Panc1 (cell line): ENCODE measurements around the gene SH3GL1. TPM values are rescaled to one million over a fixed set of nuclear protein-coding genes. Genes with fewer than 3 reads are reported as not detected.

Experiments
- ATAC-seq: fragments of 200-7000 bp; cut with Tn5 transposase; 2 replicates; pipeline ENCODE4 v1.9.1; 2020; ENCODE audit warnings: mild to moderate bottlenecking, moderate library complexity
- BruUV-seq: library from RNA; stranded (reverse); fragments of 400-500 nt; replicated peaks from 2 replicates; lab custom pipeline; 2021; lab: Mats Ljungman, UMichigan
- CTCF ChIA-PET: fragments of 300-600 bp; sonication (Branson Sonifier 250); formaldehyde crosslinking; loops from one replicate; lab custom pipeline; 2022; ENCODE audit warnings: antibody characterized with exemption; lab: Charles Lee
- POLR2A ChIA-PET: fragments of 300-600 bp; sonication (Branson Sonifier 250); formaldehyde crosslinking; loops from one replicate; lab custom pipeline; 2022; ENCODE audit warnings: antibody characterized with exemption; lab: Charles Lee
- DNase-seq: peaks from one replicate; pipeline ENCODE4 v3.0.0-alpha.2; 2010; ENCODE audit warnings: low read depth, low spot score
- H3K27ac ChIP-seq: 2 replicates; pipeline ENCODE4 v1.5.1; 2011; ENCODE audit warnings: mild to moderate bottlenecking, low read length, inconsistent platforms
- H3K27me3 ChIP-seq: fragments of 200-500 bp; sonication (Bioruptor generic); 2 replicates; pipeline ENCODE4 v1.6.0; 2014; ENCODE audit warnings: low read length, inconsistent platforms; ENCODE audit not compliant: control insufficient read depth, insufficient read depth
- H3K36me3 ChIP-seq: fragments of 200-500 bp; sonication (Bioruptor generic); 2 replicates; pipeline ENCODE4 v1.5.1; 2014; ENCODE audit warnings: inconsistent platforms, mild to moderate bottlenecking, low read length, moderate library complexity; ENCODE audit not compliant: control insufficient read depth, insufficient read depth
- H3K4me1 ChIP-seq: 2 replicates; pipeline ENCODE4 v1.5.1; 2011; ENCODE audit warnings: inconsistent platforms, mild to moderate bottlenecking, low read length, moderate library complexity; ENCODE audit not compliant: control insufficient read depth, insufficient read depth
- H3K4me3 ChIP-seq, 2 experiments: 2 replicates each; pipeline ENCODE4 v1.5.1; 2011 to 2012; ENCODE audit warnings: low read depth in 2 of 2, low read length in 2 of 2, mild to moderate bottlenecking in 2 of 2, inconsistent platforms in 1 of 2, moderate library complexity in 1 of 2
- H3K9me3 ChIP-seq: fragments of 200-500 bp; sonication (Bioruptor generic); 2 replicates; pipeline ENCODE4 v1.5.1; 2014; ENCODE audit warnings: low read depth, mild to moderate bottlenecking, inconsistent platforms, low read length, moderate library complexity; ENCODE audit not compliant: control insufficient read depth, insufficient read depth
- CTCF ChIP-seq: fragments of 450-650 bp; IDR thresholded peaks from 2 replicates; pipeline ENCODE4 v1.5.1; 2017; ENCODE audit warnings: mild to moderate bottlenecking
- POLR2AphosphoS5 ChIP-seq: IDR thresholded peaks from 2 replicates; pipeline ENCODE4 v1.6.1; 2012; ENCODE audit warnings: mild to moderate bottlenecking, low read depth, low read length, moderate library complexity
- REST ChIP-seq, 2 experiments: IDR thresholded peaks; 2 replicates each; pipeline ENCODE4 v1.6.1; 2011 to 2012; ENCODE audit warnings: low read depth in 2 of 2, control low read depth in 1 of 2, low read length in 1 of 2, mild to moderate bottlenecking in 1 of 2, moderate library complexity in 1 of 2; ENCODE audit not compliant: insufficient read depth in 1 of 2
- SIN3A ChIP-seq: IDR thresholded peaks from 2 replicates; pipeline ENCODE4 v1.6.1; 2012; ENCODE audit warnings: low read depth, mild to moderate bottlenecking, low read length, moderate library complexity, borderline replicate concordance; ENCODE audit not compliant: insufficient read depth
- TCF7L2 ChIP-seq: IDR thresholded peaks from 2 replicates; pipeline ENCODE4 v1.6.1; 2011; ENCODE audit warnings: mild to moderate bottlenecking, low read depth, low read length, inconsistent platforms
- in situ Hi-C: cut with HindIII; loops from 2 replicates; pipeline ENCODE4 v1.10.0; 2016; ENCODE audit warnings: low sequenced_read_pairs, low pct_unique_long_range_greater_than_20kb
- intact Hi-C: fragments of 100-400 bp; cut with micrococcal nuclease; formaldehyde crosslinking; loops from one replicate; pipeline ENCODE4 v1.10.0; 2022; ENCODE audit not compliant: unreplicated experiment
- total RNA-seq: library from RNA; stranded (reverse); gene quantifications from one replicate; pipeline ENCODE4 v1.2.1, GENCODE V29; 2021; ENCODE audit not compliant: unreplicated experiment

Gene SH3GL1
- total RNA-seq, 1 experiment from 2014 or later: 57.1 TPM

- ChIA-PET CTCF (no interaction called here), POLR2A (no interaction called here)
- no TSS peak for BruUV-seq
- Histone ChIP-seq H3K27ac (no peak overlapping the region), H3K4me3 (no peak overlapping the region), H3K27me3 (no peaks in the 10 kb centered on the region), H3K9me3 (no peaks in the 10 kb centered on the region), H3K36me3 (no peaks in the 10 kb centered on the region), H3K4me1 (no peaks in the 10 kb centered on the region)
- no peak for ATAC-seq
- intact Hi-C loops: no loop called here
- no peak for TF ChIP-seq POLR2AphosphoS5
- TF ChIP-seq TCF7L2: no peak
- no peak for TF ChIP-seq REST (IDR thresholded peaks at IDR 0.05; ENCODE audit: insufficient read depth in 1 of 2, low read depth in 2 of 2, low read length in 1 of 2)
- TF ChIP-seq SIN3A: no peak
- no peak for TF ChIP-seq CTCF
- in situ Hi-C loops: no loop called here
- no peak for DNase-seq
These were observed 41.9 kb upstream of the SH3GL1 start for GRCh38 chr19:4441994-4442818.

GRCh38 chr19:4439243-4439642 lies 38.9 kb upstream of the SH3GL1 start:
- TF ChIP-seq REST (IDR thresholded peaks at IDR 0.05; ENCODE audit: insufficient read depth in 1 of 2, low read depth in 2 of 2, low read length in 1 of 2) (no peak), TCF7L2 (no peak), SIN3A (no peak), POLR2AphosphoS5 (no peak)
- intact Hi-C loops (no loop called here), in situ Hi-C loops (no loop called here)
- DNase-seq (no peak), ATAC-seq (no peak)
- POLR2A ChIA-PET: no interaction called here
- H3K36me3 ChIP-seq: no peaks in the 10 kb centered on the region
- no peak overlapping the region for H3K27ac ChIP-seq
- CTCF ChIA-PET: no interaction called here
- H3K4me1 ChIP-seq: no peaks in the 10 kb centered on the region
- no TSS peak for BruUV-seq
- H3K27me3 ChIP-seq: no peaks in the 10 kb centered on the region
- no peaks in the 10 kb centered on the region for H3K9me3 ChIP-seq
- H3K4me3 ChIP-seq: no peak overlapping the region
